HG03378 (cell line): Measurements from ENCODE around the gene OTOA.
"Not testable (repeated sequence)": the region's sequence is repeated elsewhere in the genome, so short reads cannot be mapped to it uniquely, and the experiment has no call there.

ENCODE experiments used
- ATAC-seq: cut with Tn5 transposase; IDR thresholded peaks from one replicate; pipeline ENCODE4 v1.9.1; 2021; ENCODE audit warnings: mild to moderate bottlenecking, moderate library complexity; ENCODE audit not compliant: unreplicated experiment

OTOA gene

DNA sequence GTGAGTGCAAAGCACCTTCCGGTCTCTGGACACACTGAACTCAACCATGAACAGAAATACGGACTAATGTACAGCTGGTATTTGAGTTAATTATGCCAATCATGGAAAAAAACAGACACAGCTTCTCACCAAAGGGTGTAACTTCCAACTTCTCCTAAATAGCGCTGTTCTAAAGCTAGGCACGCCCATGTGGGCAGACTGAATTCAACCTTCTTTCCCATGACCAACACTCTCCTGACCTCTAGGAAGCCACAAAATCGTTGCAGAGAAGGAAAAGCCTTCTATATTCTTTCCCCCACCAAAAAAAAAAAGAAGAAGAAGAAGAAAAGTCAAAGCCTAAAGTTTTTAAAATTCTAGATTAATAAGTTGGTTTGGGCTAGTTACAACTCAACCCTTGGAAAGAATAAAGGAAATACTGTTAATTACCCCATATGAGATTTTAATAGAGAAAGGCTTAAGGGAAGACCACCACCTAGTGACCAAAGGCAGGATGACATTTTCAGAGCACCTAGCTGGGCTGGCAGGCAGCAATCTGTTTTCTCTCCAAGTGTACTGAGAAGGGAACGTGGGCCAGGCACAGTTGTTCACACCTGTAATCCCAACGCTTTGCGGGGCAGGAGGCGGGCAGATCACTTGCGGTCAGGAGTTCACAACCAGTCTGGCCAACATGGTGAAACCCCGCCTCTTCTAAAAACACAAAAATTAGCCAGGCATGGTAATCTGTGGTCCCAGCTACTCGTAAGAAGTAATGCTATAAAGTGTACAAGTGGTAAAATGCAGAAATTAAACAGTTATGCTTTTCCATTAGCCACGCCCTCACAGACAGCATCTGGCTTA is 138.0 kb downstream of the OTOA start:
- ATAC-seq: not testable (repeated sequence)

GRCh38 chr16:21802375-21802663 is 138.6 kb downstream of the OTOA start:
- ATAC-seq: not testable (repeated sequence)
